Osteoblast (primary cell): ENCODE data around the gene C16orf54. TPM values are rescaled to one million over a fixed set of nuclear protein-coding genes. Genes with fewer than 3 reads are reported as not detected.
"Not testable (repeated sequence)": the region's sequence is repeated elsewhere in the genome, so short reads cannot be mapped to it uniquely, and the experiment has no call there.

Source experiments
- DNase-seq: peaks from one replicate; pipeline ENCODE4 v3.0.0; 2011; ENCODE audit warnings: low spot score, mixed read lengths; ENCODE audit not compliant: insufficient read length; ENCODE audit errors: missing footprints
- H2AFZ ChIP-seq: 2 replicates; pipeline ENCODE4 v1.6.0; 2011; ENCODE audit warnings: mild to moderate bottlenecking, low read length
- H3K27ac ChIP-seq: 2 replicates; pipeline ENCODE4 v1.5.1; 2011; ENCODE audit warnings: mild to moderate bottlenecking, low read depth, low read length, moderate library complexity
- H3K27me3 ChIP-seq: 2 replicates; pipeline ENCODE4 v1.6.0; 2012; ENCODE audit warnings: mild to moderate bottlenecking, control low read depth, inconsistent platforms, low read length, moderate library complexity; ENCODE audit not compliant: insufficient read depth
- H3K36me3 ChIP-seq: 2 replicates; pipeline ENCODE4 v1.5.1; 2011; ENCODE audit warnings: mild to moderate bottlenecking, low read length, control low read depth, moderate library complexity; ENCODE audit not compliant: insufficient read depth
- H3K4me1 ChIP-seq: 2 replicates; pipeline ENCODE4 v1.5.1; 2011; ENCODE audit warnings: mild to moderate bottlenecking, low read length, control low read depth, moderate library complexity; ENCODE audit not compliant: insufficient read depth
- H3K4me2 ChIP-seq: 2 replicates; pipeline ENCODE4 v1.6.0; 2011; ENCODE audit warnings: mild to moderate bottlenecking, low read length; ENCODE audit not compliant: insufficient read depth
- H3K4me3 ChIP-seq: fragments of 200-600 bp; sonication (generic); 3 replicates; pipeline ENCODE4 v1.5.1; 2012; ENCODE audit warnings: mild to moderate bottlenecking, low read length, inconsistent platforms; ENCODE audit not compliant: insufficient read depth
- H3K79me2 ChIP-seq: 2 replicates; pipeline ENCODE4 v1.6.0; 2012; ENCODE audit warnings: mild to moderate bottlenecking, low read length, control low read depth, inconsistent platforms; ENCODE audit not compliant: insufficient read depth
- H3K9me3 ChIP-seq: 2 replicates; pipeline ENCODE4 v1.5.1; 2011; ENCODE audit warnings: low read depth, low read length, control low read depth
- H4K20me1 ChIP-seq: 2 replicates; pipeline ENCODE4 v1.6.0; 2012; ENCODE audit warnings: mild to moderate bottlenecking, low read length, control low read depth; ENCODE audit not compliant: insufficient read depth
- total RNA-seq: library from RNA; depleted of rRNA; stranded (reverse); fragments of >200 nt; gene quantifications from 2 replicates; pipeline ENCODE4 v1.2.3, GENCODE V29; 2012
- TF ChIP-seq, protein P1 (sequence below): IDR thresholded peaks from 2 replicates; pipeline ENCODE4 v1.5.1; 2011; ENCODE audit warnings: mild to moderate bottlenecking, low read depth, low read length, moderate library complexity; ENCODE audit errors: extremely low read depth

The C16orf54 gene
- total RNA-seq, 1 donor = 0.72 TPM

- Histone ChIP-seq H3K4me1 (no peaks in the 10 kb centered on the region), H3K79me2 (no peaks in the 10 kb centered on the region), H3K27ac (no peak overlapping the region), H2AFZ (no peak overlapping the region), H3K4me2 (peak overlapping the region; percentile 23), H3K4me3 (no peak overlapping the region), H4K20me1 (no peaks in the 10 kb centered on the region), H3K27me3 (peaks cover 8% of the 10 kb centered on the region), H3K36me3 (no peaks in the 10 kb centered on the region), H3K9me3 (no peaks in the 10 kb centered on the region)
- DNase-seq = peak; percentile 93
- TF ChIP-seq, protein P1, sequence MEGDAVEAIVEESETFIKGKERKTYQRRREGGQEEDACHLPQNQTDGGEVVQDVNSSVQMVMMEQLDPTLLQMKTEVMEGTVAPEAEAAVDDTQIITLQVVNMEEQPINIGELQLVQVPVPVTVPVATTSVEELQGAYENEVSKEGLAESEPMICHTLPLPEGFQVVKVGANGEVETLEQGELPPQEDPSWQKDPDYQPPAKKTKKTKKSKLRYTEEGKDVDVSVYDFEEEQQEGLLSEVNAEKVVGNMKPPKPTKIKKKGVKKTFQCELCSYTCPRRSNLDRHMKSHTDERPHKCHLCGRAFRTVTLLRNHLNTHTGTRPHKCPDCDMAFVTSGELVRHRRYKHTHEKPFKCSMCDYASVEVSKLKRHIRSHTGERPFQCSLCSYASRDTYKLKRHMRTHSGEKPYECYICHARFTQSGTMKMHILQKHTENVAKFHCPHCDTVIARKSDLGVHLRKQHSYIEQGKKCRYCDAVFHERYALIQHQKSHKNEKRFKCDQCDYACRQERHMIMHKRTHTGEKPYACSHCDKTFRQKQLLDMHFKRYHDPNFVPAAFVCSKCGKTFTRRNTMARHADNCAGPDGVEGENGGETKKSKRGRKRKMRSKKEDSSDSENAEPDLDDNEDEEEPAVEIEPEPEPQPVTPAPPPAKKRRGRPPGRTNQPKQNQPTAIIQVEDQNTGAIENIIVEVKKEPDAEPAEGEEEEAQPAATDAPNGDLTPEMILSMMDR = no peak
These were observed 51.2 kb downstream of the C16orf54 start for GRCh38 chr16:29694384-29695195.

GRCh38 chr16:29692606-29693005 is 53.2 kb downstream of the C16orf54 start:
- not testable (repeated sequence) for H3K36me3 ChIP-seq, H3K4me2 ChIP-seq, H4K20me1 ChIP-seq, H3K27ac ChIP-seq, H2AFZ ChIP-seq, H3K79me2 ChIP-seq, DNase-seq, H3K9me3 ChIP-seq, H3K27me3 ChIP-seq, H3K4me1 ChIP-seq, H3K4me3 ChIP-seq

Other genes starting within 250 kb of the C16orf54 start
- gene NPIPB12, start 239.6 kb downstream of the C16orf54 start, total RNA-seq = 17.7 and 30.4 TPM in 2 replicates
- gene SPN, start 82.7 kb downstream of the C16orf54 start, total RNA-seq = under 0.01 TPM in 1 of 2 replicates, not detected in the other
- gene QPRT, start 66.8 kb downstream of the C16orf54 start, total RNA-seq = 18.0 and 19.5 TPM in 2 replicates
- not detected in 2 replicates for gene ZG16, start 32.3 kb upstream of the C16orf54 start, total RNA-seq
- gene KIF22, start 44.8 kb upstream of the C16orf54 start, total RNA-seq = 8.3 and 12.4 TPM in 2 replicates
- gene MAZ, start 60.5 kb upstream of the C16orf54 start, total RNA-seq = 221 and 267 TPM in 2 replicates
- 1.4 and 4.1 TPM in 2 replicates for gene PRRT2, start 66.2 kb upstream of the C16orf54 start, total RNA-seq
- gene PAGR1, start 70.2 kb upstream of the C16orf54 start, total RNA-seq = 16.8 and 19.9 TPM in 2 replicates
- gene MVP, start 74.5 kb upstream of the C16orf54 start, total RNA-seq = 273 and 274 TPM in 2 replicates
- 105 and 107 TPM in 2 replicates for gene CDIPT, start 117.2 kb upstream of the C16orf54 start, total RNA-seq
- gene SEZ6L2, start 153.6 kb upstream of the C16orf54 start, total RNA-seq = 1.5 and 2.9 TPM in 2 replicates
- gene ASPHD1, start 154.5 kb upstream of the C16orf54 start, total RNA-seq = 0.88 and 1.8 TPM in 2 replicates
- 8.5 and 11.9 TPM in 2 replicates for gene KCTD13, start 180.2 kb upstream of the C16orf54 start, total RNA-seq
- 74.3 and 84.0 TPM in 2 replicates for gene TMEM219, start 216.1 kb upstream of the C16orf54 start, total RNA-seq
- 37.1 and 39.1 TPM in 2 replicates for gene TAOK2, start 227.9 kb upstream of the C16orf54 start, total RNA-seq
- 3.5 and 5.8 TPM in 2 replicates for gene HIRIP3, start 249.6 kb upstream of the C16orf54 start, total RNA-seq